B cell (primary cell): ENCODE results near the gene INTS15. TPM values are rescaled to one million over a fixed set of nuclear protein-coding genes. Genes with fewer than 3 reads are reported as not detected.
A peak's percentile ranks its signal among the peaks of the same experiment; 100 is the strongest.

ENCODE experiments used
- ATAC-seq: fragments of 200-7000 bp; cut with Tn5 transposase; one replicate; pipeline ENCODE4 v1.10.0; 2021; ENCODE audit warnings: low read depth, mild to moderate bottlenecking, moderate number of reproducible peaks, moderate library complexity
- CTCF ChIA-PET: fragments of 350-600 bp; sonication (Branson Sonifier 250); formaldehyde crosslinking; loops from one replicate; lab custom pipeline; 2021; ENCODE audit warnings: antibody characterized with exemption, inconsistent platforms; lab: Charles Lee
- POLR2A ChIA-PET: fragments of 350-600 bp; sonication (Branson Sonifier 250); formaldehyde crosslinking; loops from one replicate; lab custom pipeline; 2021; ENCODE audit warnings: antibody characterized with exemption; lab: Charles Lee
- DNase-seq: peaks from one replicate; pipeline ENCODE4 v3.0.0; 2013
- H2AFZ ChIP-seq: 2 replicates; pipeline ENCODE4 v1.6.1; 2012; ENCODE audit warnings: mild to moderate bottlenecking, low read depth, low read length; ENCODE audit not compliant: insufficient read depth, poor library complexity, severe bottlenecking
- H3K27ac ChIP-seq, 2 donors: 1 replicate in 1 of 2; 2 replicates in 1 of 2; pipeline ENCODE4 v1.5.1; 2012 to 2013; ENCODE audit warnings: low read length in 2 of 2, mild to moderate bottlenecking in 2 of 2, moderate library complexity in 1 of 2
- H3K27me3 ChIP-seq, 4 experiments: fragments of 200-600 bp in 1 of 4; sonication (generic) in 1 of 4; replicated peaks in 1 of 4; 1 replicate in 2 of 4; 2 replicates in 2 of 4; pipeline versions ENCODE4 v1.6.1 to v1.7.0; 2013 to 2016; ENCODE audit warnings: low read length in 3 of 4, mild to moderate bottlenecking in 2 of 4, mixed read lengths in 1 of 4, moderate library complexity in 1 of 4; ENCODE audit not compliant: insufficient read depth in 4 of 4, control insufficient read depth in 3 of 4; ENCODE audit errors: control extremely low read depth in 1 of 4
- H3K36me3 ChIP-seq, 2 experiments: replicated peaks in 1 of 2; 1 replicate in 1 of 2; 2 replicates in 1 of 2; pipeline versions ENCODE4 v1.6.1 to v1.7.1; 2013; ENCODE audit warnings: low read length in 1 of 2; ENCODE audit not compliant: insufficient read depth in 2 of 2, control insufficient read depth in 1 of 2; ENCODE audit errors: control extremely low read depth in 1 of 2, extremely low read depth in 1 of 2
- H3K4me1 ChIP-seq, 2 donors: fragments of 200-600 bp in 1 of 2; sonication (generic) in 1 of 2; 1 replicate in 1 of 2; 2 replicates in 1 of 2; pipeline versions ENCODE4 v1.5.1 to v1.6.1; 2013 to 2017; ENCODE audit warnings: low read length in 2 of 2; ENCODE audit not compliant: control insufficient read depth in 2 of 2, insufficient read depth in 2 of 2
- H3K4me2 ChIP-seq: replicated peaks from 2 replicates; pipeline ENCODE3; 2012; ENCODE audit warnings: mild to moderate bottlenecking, low read depth, low read length; ENCODE audit not compliant: poor library complexity, severe bottlenecking
- H3K4me3 ChIP-seq, 5 experiments: fragments of 200-600 bp in 1 of 5; sonication (generic) in 1 of 5; 1 replicate in 3 of 5; 2 replicates in 2 of 5; pipeline versions ENCODE4 v1.5.1 to v1.7.0; 2011 to 2016; ENCODE audit warnings: low read length in 4 of 5, mild to moderate bottlenecking in 4 of 5, low read depth in 2 of 5, control low read depth in 1 of 5, moderate library complexity in 1 of 5; ENCODE audit not compliant: insufficient read depth in 1 of 5; ENCODE audit errors: control extremely low read depth in 1 of 5, extremely low read depth in 1 of 5
- H3K79me2 ChIP-seq: fragments of 200-600 bp; sonication (generic); one replicate; pipeline ENCODE4 v1.6.0; 2016; ENCODE audit warnings: low read length; ENCODE audit not compliant: control insufficient read depth, insufficient read depth
- H3K9ac ChIP-seq: fragments of 200-600 bp; sonication (generic); 2 replicates; pipeline ENCODE4 v1.6.1; 2017; ENCODE audit warnings: mild to moderate bottlenecking, low read length, moderate library complexity
- H3K9me3 ChIP-seq, 3 donors: one replicate each; pipeline versions ENCODE4 v1.6.1 to v1.7.1; 2013; ENCODE audit warnings: low read length in 2 of 3; ENCODE audit not compliant: control insufficient read depth in 2 of 3, insufficient read depth in 1 of 3; ENCODE audit errors: control extremely low read depth in 1 of 3
- H4K20me1 ChIP-seq: 2 replicates; pipeline ENCODE4 v1.6.0; 2012; ENCODE audit warnings: mild to moderate bottlenecking, low read length; ENCODE audit not compliant: insufficient read depth, control insufficient read depth, poor library complexity, severe bottlenecking
- H3K27ac Mint-ChIP-seq: one replicate; pipeline ENCODE4 v1.8.0; 2021; ENCODE audit warnings: mixed read lengths
- H3K27me3 Mint-ChIP-seq: one replicate; pipeline ENCODE4 v1.8.0; 2021; ENCODE audit warnings: mixed read lengths
- H3K4me1 Mint-ChIP-seq: one replicate; pipeline ENCODE4 v1.8.0; 2021; ENCODE audit warnings: mixed read lengths
- H3K4me3 Mint-ChIP-seq: one replicate; pipeline ENCODE4 v1.8.0; 2021; ENCODE audit warnings: mixed read lengths
- H3K9me3 Mint-ChIP-seq: one replicate; pipeline ENCODE4 v1.8.0; 2022; ENCODE audit warnings: mixed read lengths; ENCODE audit not compliant: insufficient read depth
- EZH2 ChIP-seq: IDR thresholded peaks from 2 replicates; pipeline ENCODE4 v1.6.1; 2012; ENCODE audit warnings: borderline replicate concordance, low read depth, mild to moderate bottlenecking, moderate library complexity, low read length; ENCODE audit not compliant: insufficient read depth, poor library complexity, severe bottlenecking
- WGBS: methylation state at CpG from one replicate; pipeline ENCODE4 v1.1.5; 2013; ENCODE audit warnings: missing lambda C conversion rate; ENCODE audit not compliant: insufficient coverage; 5-methylcytosine and 5-hydroxymethylcytosine counted together
- intact Hi-C: fragments of 100-400 bp; cut with micrococcal nuclease; formaldehyde crosslinking; loops from one replicate; pipeline ENCODE4 v1.10.0; 2022
- polyA plus RNA-seq: library from polyadenylated mRNA; depleted of rRNA; stranded (reverse); fragments of >200 nt; gene quantifications from 2 replicates; pipeline ENCODE4 v1.2.3, GENCODE V29; 2012
- total RNA-seq, 2 donors: library from RNA; stranded (reverse); fragments of 120-200 nt in 1 of 2; gene quantifications; 1 replicate in 1 of 2; 2 replicates in 1 of 2; pipeline versions ENCODE4 v1.2.3 to v1.2.4, GENCODE V29; 2013 to 2022
- TF ChIP-seq, protein P1 (sequence below): fragments of 200-600 bp; IDR thresholded peaks from one replicate; pipeline ENCODE4 v1.8.0; 2022; ENCODE audit warnings: antibody characterized with exemption, mild to moderate bottlenecking

Gene INTS15
- total and polyA plus RNA-seq, 2 donors (not counting 1 experiment from before 2014, with no cell fraction given) = 57.1 to 63.2 TPM

DNA sequence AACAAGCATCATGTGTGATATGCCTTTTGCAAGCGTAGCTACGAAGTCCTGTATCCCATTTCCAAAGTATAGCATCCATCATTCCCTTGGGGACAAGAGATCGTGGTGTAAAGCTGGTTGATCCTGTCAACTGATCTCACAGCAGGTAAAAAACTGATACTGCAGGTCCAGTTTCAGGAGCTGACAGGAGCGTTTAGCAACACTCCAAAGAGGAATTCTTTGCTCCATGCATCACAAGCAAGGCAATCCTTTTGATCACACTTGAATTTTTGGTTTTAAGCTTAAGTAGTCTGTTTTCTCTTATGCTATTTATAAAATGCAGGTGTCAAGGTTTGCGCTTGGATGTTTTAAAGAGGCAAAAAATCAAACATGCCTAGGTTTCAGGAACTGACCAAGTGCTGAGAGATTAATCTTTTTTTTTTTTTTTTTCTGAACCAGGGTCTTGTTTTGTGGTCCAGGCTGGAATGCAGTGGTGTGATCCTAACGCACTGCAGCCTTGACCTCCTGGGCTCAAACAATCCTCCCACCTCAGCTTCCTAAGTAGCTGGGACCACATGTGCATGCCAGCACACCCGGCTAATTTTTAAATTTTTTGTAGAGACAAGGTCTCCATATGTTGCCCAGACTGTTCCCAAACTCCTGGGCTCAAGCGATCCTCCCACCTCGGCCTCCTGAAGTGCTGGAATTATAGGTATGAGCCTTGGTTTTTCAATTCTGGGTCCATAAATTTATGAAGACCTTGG is 14.4 kb upstream of the INTS15 start:
- H4K20me1 ChIP-seq = no peaks in the 10 kb centered on the region
- H3K4me3 Mint-ChIP-seq = peak overlapping the region; percentile 58
- no peak overlapping the region for H3K4me2 ChIP-seq
- ATAC-seq = no peak
- H3K27me3 Mint-ChIP-seq = peaks cover 6% of the 10 kb centered on the region
- TF ChIP-seq, protein P1, sequence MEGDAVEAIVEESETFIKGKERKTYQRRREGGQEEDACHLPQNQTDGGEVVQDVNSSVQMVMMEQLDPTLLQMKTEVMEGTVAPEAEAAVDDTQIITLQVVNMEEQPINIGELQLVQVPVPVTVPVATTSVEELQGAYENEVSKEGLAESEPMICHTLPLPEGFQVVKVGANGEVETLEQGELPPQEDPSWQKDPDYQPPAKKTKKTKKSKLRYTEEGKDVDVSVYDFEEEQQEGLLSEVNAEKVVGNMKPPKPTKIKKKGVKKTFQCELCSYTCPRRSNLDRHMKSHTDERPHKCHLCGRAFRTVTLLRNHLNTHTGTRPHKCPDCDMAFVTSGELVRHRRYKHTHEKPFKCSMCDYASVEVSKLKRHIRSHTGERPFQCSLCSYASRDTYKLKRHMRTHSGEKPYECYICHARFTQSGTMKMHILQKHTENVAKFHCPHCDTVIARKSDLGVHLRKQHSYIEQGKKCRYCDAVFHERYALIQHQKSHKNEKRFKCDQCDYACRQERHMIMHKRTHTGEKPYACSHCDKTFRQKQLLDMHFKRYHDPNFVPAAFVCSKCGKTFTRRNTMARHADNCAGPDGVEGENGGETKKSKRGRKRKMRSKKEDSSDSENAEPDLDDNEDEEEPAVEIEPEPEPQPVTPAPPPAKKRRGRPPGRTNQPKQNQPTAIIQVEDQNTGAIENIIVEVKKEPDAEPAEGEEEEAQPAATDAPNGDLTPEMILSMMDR = no peak
- no peak for TF ChIP-seq EZH2
- no peaks in the 10 kb centered on the region for H3K79me2 ChIP-seq
- no peaks in the 10 kb centered on the region for H3K9me3 Mint-ChIP-seq
- no peak overlapping the region for H3K27ac Mint-ChIP-seq
- no peaks in the 10 kb centered on the region for H3K9me3 ChIP-seq
- no peak for DNase-seq
- H3K9ac ChIP-seq = no peak overlapping the region
- peaks cover 0 to 15% of the 10 kb centered on the region in 2 donors for H3K4me1 ChIP-seq
- peaks cover 0 to under 1% of the 10 kb centered on the region in 2 experiments for H3K36me3 ChIP-seq
- H3K4me3 ChIP-seq = no peak overlapping the region
- H2AFZ ChIP-seq = no peak overlapping the region
- ChIA-PET CTCF (interaction anchor here (0.7 to 1.8 kb wide), 7 partner anchors 14 to 90 kb away, joined by 4 to 11 read pairs (median 4); partner anchors contain the start of gene INTS15), POLR2A (no interaction called here)
- H3K27ac ChIP-seq = no peak overlapping the region
- intact Hi-C loops = loop anchor here (2.0 to 5.0 kb wide), 2 partner anchors 45 to 132 kb away; partner anchors contain the start of gene ZNF12
- H3K27me3 ChIP-seq = peaks cover 0 to 4% (median 0%) of the 10 kb centered on the region in 4 experiments
- H3K4me1 Mint-ChIP-seq = peaks cover 17% of the 10 kb centered on the region
- WGBS = 92% methylated on average over 2 of the region's 9 CpGs
